ENCODE results near the gene SPEN. TPM values are rescaled to one million over a fixed set of nuclear protein-coding genes. Genes with fewer than 3 reads are reported as not detected.

Gene SPEN
- polyA plus RNA-seq, 1 experiment: 4.6 TPM

GRCh38 chr1:15953791-15954241, 106.3 kb downstream of the SPEN start:
- no peak for DNase-seq (ENCODE audit: low read depth)
- no peak overlapping the region for H3K4me3 ChIP-seq (ENCODE audit: low read depth, low read length)
- no peaks in the 10 kb centered on the region for H3K27me3 ChIP-seq (ENCODE audit: control insufficient read depth, insufficient read depth, low read length)
- TF ChIP-seq CTCF (IDR thresholded peaks at IDR 0.05; ENCODE audit: insufficient read depth, low read depth, low read length): no peak
- ChIA-PET CTCF (interaction anchor here (1.0 kb wide), 1 partner anchor 41 kb away, joined by 3 read pairs; no protein-coding TSS in a partner anchor), POLR2A (no interaction called here)
- no peaks in the 10 kb centered on the region for H3K36me3 ChIP-seq (ENCODE audit: control insufficient read depth, insufficient read depth, low read length)

GRCh38 chr1:15954316-15954715, 106.8 kb downstream of the SPEN start:
- no peaks in the 10 kb centered on the region for H3K27me3 ChIP-seq (ENCODE audit: control insufficient read depth, insufficient read depth, low read length)
- H3K4me3 ChIP-seq (ENCODE audit: low read depth, low read length): no peak overlapping the region
- no peaks in the 10 kb centered on the region for H3K36me3 ChIP-seq (ENCODE audit: control insufficient read depth, insufficient read depth, low read length)
- ChIA-PET CTCF (interaction anchor here (1.0 kb wide), 1 partner anchor 41 kb away, joined by 3 read pairs; no protein-coding TSS in a partner anchor), POLR2A (no interaction called here)
- no peak for TF ChIP-seq CTCF (IDR thresholded peaks at IDR 0.05; ENCODE audit: insufficient read depth, low read depth, low read length)
- DNase-seq (ENCODE audit: low read depth): no peak

- Histone ChIP-seq H3K36me3 (ENCODE audit: control insufficient read depth, insufficient read depth, low read length) (no peaks in the 10 kb centered on the region), H3K4me3 (ENCODE audit: low read depth, low read length) (no peak overlapping the region), H3K27me3 (ENCODE audit: control insufficient read depth, insufficient read depth, low read length) (no peaks in the 10 kb centered on the region)
- CTCF ChIA-PET: interaction anchor here (0.7 to 1.8 kb wide), 5 partner anchors 15 to 164 kb away, joined by 3 to 7 read pairs (median 3); partner anchors contain the start of gene FAM131C
- TF ChIP-seq CTCF (IDR thresholded peaks at IDR 0.05; ENCODE audit: insufficient read depth, low read depth, low read length): no peak
- no peak for DNase-seq (ENCODE audit: low read depth)
- POLR2A ChIA-PET: no interaction called here
These were observed 108.0 kb downstream of the SPEN start for GRCh38 chr1:15955552-15955951.

- no peak overlapping the region for H3K4me3 ChIP-seq (ENCODE audit: low read depth, low read length)
- no peaks in the 10 kb centered on the region for H3K36me3 ChIP-seq (ENCODE audit: control insufficient read depth, insufficient read depth, low read length)
- ChIA-PET CTCF (interaction anchor here (0.7 to 1.8 kb wide), 5 partner anchors 15 to 164 kb away, joined by 3 to 7 read pairs (median 3); partner anchors contain the start of gene FAM131C), POLR2A (no interaction called here)
- DNase-seq (ENCODE audit: low read depth): no peak
- no peak for TF ChIP-seq CTCF (IDR thresholded peaks at IDR 0.05; ENCODE audit: insufficient read depth, low read depth, low read length)
- H3K27me3 ChIP-seq (ENCODE audit: control insufficient read depth, insufficient read depth, low read length): no peaks in the 10 kb centered on the region
These were observed 108.6 kb downstream of the SPEN start for GRCh38 chr1:15956150-15956549.

- DNase-seq (ENCODE audit: low read depth): no peak
- Histone ChIP-seq H3K27me3 (ENCODE audit: control insufficient read depth, insufficient read depth, low read length) (no peaks in the 10 kb centered on the region), H3K4me3 (ENCODE audit: low read depth, low read length) (no peak overlapping the region), H3K36me3 (ENCODE audit: control insufficient read depth, insufficient read depth, low read length) (peaks cover 3% of the 10 kb centered on the region; the same call in 1 of the 2 replicates)
- CTCF ChIA-PET: interaction anchor here (0.5 to 3.6 kb wide), 9 partner anchors 9 to 142 kb away, joined by 3 to 14 read pairs (median 5); partner anchors contain the start of genes SPEN and ZBTB17
- TF ChIP-seq CTCF (IDR thresholded peaks at IDR 0.05; ENCODE audit: insufficient read depth, low read depth, low read length): peak; percentile 60
- POLR2A ChIA-PET: interaction anchor here (0.6 kb wide), 1 partner anchor 17 kb away, joined by 6 read pairs; no protein-coding TSS in a partner anchor
These were observed 110.0 kb downstream of the SPEN start for GRCh38 chr1:15957221-15958095.
